Activated CD8-positive, alpha-beta T cell treated with anti-CD3 and anti-CD28 coated beads for 36 hours (primary cell): ENCODE measurements around the gene PRKN. TPM values are rescaled to one million over a fixed set of nuclear protein-coding genes. Genes with fewer than 3 reads are reported as not detected.

Experiments used
- ATAC-seq: fragments of 200-7000 bp; cut with Tn5 transposase; one replicate; pipeline ENCODE4 v1.10.0; 2021; ENCODE audit warnings: mild to moderate bottlenecking, moderate library complexity
- CTCF ChIA-PET: fragments of 350-600 bp; sonication (Branson Sonifier 250); formaldehyde crosslinking; loops from one replicate; lab custom pipeline; 2021; ENCODE audit warnings: antibody characterized with exemption; lab: Charles Lee
- POLR2A ChIA-PET: fragments of 350-600 bp; sonication (Branson Sonifier 250); formaldehyde crosslinking; loops from one replicate; lab custom pipeline; 2021; ENCODE audit warnings: antibody characterized with exemption; lab: Charles Lee
- DNase-seq: peaks from one replicate; pipeline ENCODE4 v3.0.0-alpha.2; 2020
- H3K27ac Mint-ChIP-seq: one replicate; pipeline ENCODE4 v1.8.0; 2021; ENCODE audit warnings: mild to moderate bottlenecking, mixed read lengths
- H3K27me3 Mint-ChIP-seq: one replicate; pipeline ENCODE4 v1.8.0; 2021; ENCODE audit warnings: mixed read lengths
- H3K36me3 Mint-ChIP-seq: one replicate; pipeline ENCODE4 v1.8.0; 2021; ENCODE audit warnings: low read depth, mixed read lengths
- H3K4me1 Mint-ChIP-seq: one replicate; pipeline ENCODE4 v1.8.0; 2021; ENCODE audit warnings: low read depth, mixed read lengths
- H3K4me3 Mint-ChIP-seq: one replicate; pipeline ENCODE4 v1.8.0; 2021; ENCODE audit warnings: mild to moderate bottlenecking, moderate library complexity, mixed read lengths
- H3K9me3 Mint-ChIP-seq: one replicate; pipeline ENCODE4 v1.8.0; 2021; ENCODE audit warnings: mixed read lengths
- CTCF ChIP-seq: fragments of 200-600 bp; IDR thresholded peaks from one replicate; pipeline ENCODE4 v1.8.0; 2022; ENCODE audit warnings: antibody characterized with exemption, mild to moderate bottlenecking
- intact Hi-C: fragments of 100-400 bp; cut with micrococcal nuclease; formaldehyde crosslinking; loops from one replicate; pipeline ENCODE4 v1.10.0; 2022
- total RNA-seq, 2 experiments: library from RNA; stranded (reverse); gene quantifications; one replicate each; pipeline ENCODE4 v1.2.3, GENCODE V29; 2021

The PRKN gene
- total RNA-seq, 2 experiments from 2014 or later = 1.2 to 1.4 TPM

GRCh38 chr6:162637317-162637716, 90.2 kb downstream of the PRKN start:
- H3K27me3 Mint-ChIP-seq = no peaks in the 10 kb centered on the region
- no peaks in the 10 kb centered on the region for H3K36me3 Mint-ChIP-seq
- CTCF ChIA-PET = no interaction called here
- intact Hi-C loops = no loop called here
- ATAC-seq (no peak), DNase-seq (no peak)
- no peak for TF ChIP-seq CTCF
- no peak overlapping the region for H3K27ac Mint-ChIP-seq
- no peaks in the 10 kb centered on the region for H3K4me1 Mint-ChIP-seq
- H3K4me3 Mint-ChIP-seq = no peak overlapping the region
- POLR2A ChIA-PET = no interaction called here
- peaks cover 3% of the 10 kb centered on the region for H3K9me3 Mint-ChIP-seq

GRCh38 chr6:162636167-162636566, 91.4 kb downstream of the PRKN start:
- no peak for DNase-seq
- ChIA-PET POLR2A (no interaction called here), CTCF (no interaction called here)
- no peak for TF ChIP-seq CTCF
- intact Hi-C loops = no loop called here
- no peak overlapping the region for H3K27ac Mint-ChIP-seq
- ATAC-seq = no peak
- no peaks in the 10 kb centered on the region for H3K36me3 Mint-ChIP-seq
- no peaks in the 10 kb centered on the region for H3K27me3 Mint-ChIP-seq
- H3K4me1 Mint-ChIP-seq = no peaks in the 10 kb centered on the region
- no peak overlapping the region for H3K4me3 Mint-ChIP-seq
- peaks cover 3% of the 10 kb centered on the region for H3K9me3 Mint-ChIP-seq

- H3K36me3 Mint-ChIP-seq = no peaks in the 10 kb centered on the region
- ATAC-seq (no peak), DNase-seq (no peak)
- H3K9me3 Mint-ChIP-seq = peaks cover 6% of the 10 kb centered on the region
- CTCF ChIA-PET = no interaction called here
- H3K4me1 Mint-ChIP-seq = no peaks in the 10 kb centered on the region
- intact Hi-C loops = no loop called here
- H3K4me3 Mint-ChIP-seq = no peak overlapping the region
- POLR2A ChIA-PET = no interaction called here
- TF ChIP-seq CTCF = no peak
- no peak overlapping the region for H3K27ac Mint-ChIP-seq
- H3K27me3 Mint-ChIP-seq = no peaks in the 10 kb centered on the region
Observed at GRCh38 chr6:162631546-162631945, 96.0 kb downstream of the PRKN start.

GRCh38 chr6:162630069-162630468, 97.5 kb downstream of the PRKN start:
- Mint-ChIP-seq H3K4me3 (no peak overlapping the region), H3K36me3 (no peaks in the 10 kb centered on the region), H3K27me3 (no peaks in the 10 kb centered on the region), H3K9me3 (peaks cover 5% of the 10 kb centered on the region), H3K27ac (no peak overlapping the region), H3K4me1 (no peaks in the 10 kb centered on the region)
- POLR2A ChIA-PET = no interaction called here
- CTCF ChIA-PET = no interaction called here
- intact Hi-C loops = no loop called here
- ATAC-seq (no peak), DNase-seq (no peak)
- no peak for TF ChIP-seq CTCF

GRCh38 chr6:162627825-162628224, 99.7 kb downstream of the PRKN start:
- no peak for DNase-seq
- intact Hi-C loops = no loop called here
- POLR2A ChIA-PET = no interaction called here
- no peaks in the 10 kb centered on the region for H3K27me3 Mint-ChIP-seq
- H3K4me1 Mint-ChIP-seq = no peaks in the 10 kb centered on the region
- no peak for ATAC-seq
- no peak overlapping the region for H3K27ac Mint-ChIP-seq
- CTCF ChIA-PET = no interaction called here
- no peak for TF ChIP-seq CTCF
- H3K4me3 Mint-ChIP-seq = no peak overlapping the region
- no peaks in the 10 kb centered on the region for H3K36me3 Mint-ChIP-seq
- H3K9me3 Mint-ChIP-seq = peaks cover 5% of the 10 kb centered on the region
